DND-41 (cell line): ENCODE data around the gene DENND2A.

Experiments used
- EZH2 ChIP-seq: IDR thresholded peaks from 3 replicates; pipeline ENCODE4 v1.6.1; 2012; ENCODE audit warnings: borderline replicate concordance, low read depth, mild to moderate bottlenecking, moderate library complexity, low read length, inconsistent platforms; ENCODE audit not compliant: severe bottlenecking
- TF ChIP-seq, protein P1 (sequence below): IDR thresholded peaks from 2 replicates; pipeline ENCODE4 v1.5.1; 2012; ENCODE audit warnings: borderline replicate concordance, low read length, moderate library complexity, mild to moderate bottlenecking; ENCODE audit not compliant: poor library complexity, severe bottlenecking; ENCODE audit errors: extremely low read depth

DNA sequence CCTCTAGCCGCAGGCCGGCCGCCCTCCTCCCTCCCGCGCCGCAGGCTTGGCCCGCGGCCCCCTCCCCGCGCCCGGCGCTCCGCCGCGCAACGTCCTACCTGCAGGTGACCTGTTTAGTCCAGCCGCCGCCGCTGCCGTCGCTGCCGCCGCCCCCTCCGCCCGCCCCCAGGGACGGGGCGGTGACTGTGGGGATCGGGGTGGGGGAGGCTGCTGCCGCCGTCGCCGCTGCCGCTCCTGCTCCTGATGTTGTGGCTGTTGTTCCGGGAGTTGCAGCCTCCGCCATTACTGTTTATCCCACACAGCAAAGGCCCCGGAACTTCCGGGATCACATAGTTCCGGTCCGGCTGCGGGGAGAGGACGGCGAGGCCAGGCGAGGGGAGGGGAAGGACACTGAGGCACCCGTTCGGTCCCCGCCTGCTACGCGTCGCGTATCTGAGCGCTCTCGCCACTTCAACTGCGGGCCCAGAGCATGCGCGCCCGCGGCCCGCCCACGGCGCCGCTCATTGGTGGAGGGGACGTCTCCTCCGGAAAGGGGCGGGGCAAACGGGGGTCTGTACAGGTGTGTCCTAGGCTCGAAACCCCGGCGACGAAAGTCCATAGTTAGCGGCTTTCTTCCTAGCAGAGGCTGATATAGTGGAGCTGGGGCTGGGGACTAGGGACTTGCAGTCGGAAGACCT is 161.4 kb downstream of the DENND2A start, which contains the start of gene MKRN1:
- TF ChIP-seq EZH2, result no peak
- TF ChIP-seq, protein P1, sequence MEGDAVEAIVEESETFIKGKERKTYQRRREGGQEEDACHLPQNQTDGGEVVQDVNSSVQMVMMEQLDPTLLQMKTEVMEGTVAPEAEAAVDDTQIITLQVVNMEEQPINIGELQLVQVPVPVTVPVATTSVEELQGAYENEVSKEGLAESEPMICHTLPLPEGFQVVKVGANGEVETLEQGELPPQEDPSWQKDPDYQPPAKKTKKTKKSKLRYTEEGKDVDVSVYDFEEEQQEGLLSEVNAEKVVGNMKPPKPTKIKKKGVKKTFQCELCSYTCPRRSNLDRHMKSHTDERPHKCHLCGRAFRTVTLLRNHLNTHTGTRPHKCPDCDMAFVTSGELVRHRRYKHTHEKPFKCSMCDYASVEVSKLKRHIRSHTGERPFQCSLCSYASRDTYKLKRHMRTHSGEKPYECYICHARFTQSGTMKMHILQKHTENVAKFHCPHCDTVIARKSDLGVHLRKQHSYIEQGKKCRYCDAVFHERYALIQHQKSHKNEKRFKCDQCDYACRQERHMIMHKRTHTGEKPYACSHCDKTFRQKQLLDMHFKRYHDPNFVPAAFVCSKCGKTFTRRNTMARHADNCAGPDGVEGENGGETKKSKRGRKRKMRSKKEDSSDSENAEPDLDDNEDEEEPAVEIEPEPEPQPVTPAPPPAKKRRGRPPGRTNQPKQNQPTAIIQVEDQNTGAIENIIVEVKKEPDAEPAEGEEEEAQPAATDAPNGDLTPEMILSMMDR, result no peak
